ENCODE data around the gene IFNAR2.

GRCh38 chr21:33266050-33266788 lies 36.5 kb downstream of the IFNAR2 start, which contains the start of gene IL10RB:
- TF ChIP-seq CTCF (IDR thresholded peaks at IDR 0.05), result no peak
- TF ChIP-seq POLR2A (IDR thresholded peaks at IDR 0.05; ENCODE audit: low read depth), result peak; percentile 20
